T-helper 1 cell treated with Interleukin-12 subunit alpha and Interleukin-12 subunit beta and Interleukin-4 antibody, amounts not matched to agents 30 μg/mL and 1 μg/mL, for 36 hours (primary cell): ENCODE data around the gene GLYATL3.

Experiments
- H3K27ac Mint-ChIP-seq: one replicate; pipeline ENCODE4 v1.8.0; 2021; ENCODE audit warnings: mild to moderate bottlenecking, mixed read lengths
- H3K27me3 Mint-ChIP-seq: one replicate; pipeline ENCODE4 v1.8.0; 2021; ENCODE audit warnings: low read depth, mixed read lengths
- H3K36me3 Mint-ChIP-seq: one replicate; pipeline ENCODE4 v1.8.0; 2021; ENCODE audit warnings: low read depth, mixed read lengths
- H3K4me1 Mint-ChIP-seq: one replicate; pipeline ENCODE4 v1.8.0; 2021; ENCODE audit warnings: low read depth, mixed read lengths
- H3K4me3 Mint-ChIP-seq: one replicate; pipeline ENCODE4 v1.8.0; 2021; ENCODE audit warnings: mild to moderate bottlenecking, moderate library complexity, mixed read lengths
- H3K9me3 Mint-ChIP-seq: one replicate; pipeline ENCODE4 v1.8.0; 2021; ENCODE audit warnings: mixed read lengths

GLYATL3 gene

DNA sequence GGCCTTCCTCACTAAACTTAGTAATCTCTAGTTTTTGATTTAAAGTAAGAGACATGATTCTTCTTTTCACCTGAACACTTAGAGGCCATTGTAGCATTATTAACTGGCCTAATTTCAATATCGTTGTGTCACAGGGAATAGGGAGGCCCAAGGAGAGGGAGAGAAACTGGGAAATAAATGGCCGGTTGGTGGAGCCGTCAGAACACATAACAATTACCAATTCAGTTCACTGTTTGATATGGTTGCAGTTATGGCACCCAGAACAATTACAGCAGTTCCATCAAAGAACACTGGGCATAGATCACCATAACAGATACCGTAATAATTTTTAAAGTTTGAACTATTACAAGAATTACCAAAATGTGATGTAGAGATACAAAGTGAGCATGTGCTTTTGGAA, 9.1 kb upstream of the GLYATL3 start:
- H3K27ac Mint-ChIP-seq = no peak overlapping the region
- no peaks in the 10 kb centered on the region for H3K4me1 Mint-ChIP-seq
- H3K4me3 Mint-ChIP-seq = no peak overlapping the region
- no peaks in the 10 kb centered on the region for H3K27me3 Mint-ChIP-seq
- H3K9me3 Mint-ChIP-seq = no peaks in the 10 kb centered on the region
- peaks cover 15% of the 10 kb centered on the region for H3K36me3 Mint-ChIP-seq

DNA sequence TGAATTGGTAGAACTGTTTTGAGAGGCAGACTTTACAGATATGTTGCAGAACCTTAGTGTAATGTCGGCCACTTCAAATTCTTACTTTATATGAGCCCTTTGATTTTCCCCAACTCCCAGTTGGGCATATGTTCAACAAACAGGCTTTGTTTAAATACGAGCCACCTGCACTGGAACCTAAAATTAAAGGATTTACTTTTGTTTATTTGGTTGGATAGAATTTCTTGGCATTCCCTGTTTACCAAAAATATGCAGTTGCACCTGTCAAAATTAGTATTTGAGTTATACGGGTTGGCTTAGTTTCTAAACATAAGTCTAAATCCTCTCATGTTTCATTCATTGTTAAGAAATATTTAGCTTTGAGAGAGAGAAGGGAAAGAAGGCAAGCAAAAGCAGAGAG, 2.4 kb upstream of the GLYATL3 start:
- Mint-ChIP-seq H3K27me3 (no peaks in the 10 kb centered on the region), H3K36me3 (peaks cover 4% of the 10 kb centered on the region), H3K4me3 (no peak overlapping the region), H3K27ac (no peak overlapping the region), H3K4me1 (no peaks in the 10 kb centered on the region), H3K9me3 (no peaks in the 10 kb centered on the region)

DNA sequence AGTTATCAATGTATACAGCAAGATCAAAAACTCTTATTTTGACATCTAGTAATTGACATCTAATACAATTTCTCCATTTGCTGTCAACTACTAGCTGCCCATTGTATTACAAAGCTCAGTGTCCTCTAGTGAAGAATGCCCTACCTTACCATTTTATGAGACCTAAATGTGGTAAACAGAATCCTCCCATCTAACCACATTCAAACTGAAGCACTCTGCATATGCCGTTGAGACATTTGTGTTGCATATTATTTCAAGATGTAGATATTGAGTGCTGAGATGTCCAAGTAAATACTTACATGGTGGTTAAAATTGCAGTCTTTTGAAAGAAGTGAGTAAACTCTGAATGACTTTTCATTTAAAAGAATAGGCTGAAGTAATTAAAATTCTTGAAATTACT, 597 bp upstream of the GLYATL3 start:
- no peaks in the 10 kb centered on the region for H3K9me3 Mint-ChIP-seq
- no peak overlapping the region for H3K27ac Mint-ChIP-seq
- no peaks in the 10 kb centered on the region for H3K36me3 Mint-ChIP-seq
- H3K4me1 Mint-ChIP-seq = no peaks in the 10 kb centered on the region
- no peaks in the 10 kb centered on the region for H3K27me3 Mint-ChIP-seq
- no peak overlapping the region for H3K4me3 Mint-ChIP-seq

DNA sequence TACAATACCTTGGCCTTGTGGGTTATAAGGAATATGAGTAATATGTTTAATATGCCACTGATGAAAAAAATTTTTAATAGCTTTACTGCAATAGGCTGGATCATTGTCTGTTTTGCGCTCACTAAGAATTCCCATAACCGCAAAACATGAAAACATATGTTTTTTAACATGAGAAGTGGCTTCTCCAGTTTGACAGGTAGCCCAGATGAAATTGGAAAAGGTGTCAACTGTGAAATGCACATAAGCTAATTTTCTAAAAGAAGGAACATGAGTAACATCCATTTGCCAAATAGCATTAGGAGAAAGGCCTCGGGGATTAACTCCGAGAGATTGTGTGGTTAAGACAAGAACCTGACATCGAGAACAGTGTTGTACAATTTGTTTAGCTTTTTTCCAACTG, 4.9 kb downstream of the GLYATL3 start:
- Mint-ChIP-seq H3K9me3 (no peaks in the 10 kb centered on the region), H3K4me3 (no peak overlapping the region), H3K4me1 (no peaks in the 10 kb centered on the region), H3K36me3 (no peaks in the 10 kb centered on the region), H3K27ac (no peak overlapping the region), H3K27me3 (peaks cover 8% of the 10 kb centered on the region)

DNA sequence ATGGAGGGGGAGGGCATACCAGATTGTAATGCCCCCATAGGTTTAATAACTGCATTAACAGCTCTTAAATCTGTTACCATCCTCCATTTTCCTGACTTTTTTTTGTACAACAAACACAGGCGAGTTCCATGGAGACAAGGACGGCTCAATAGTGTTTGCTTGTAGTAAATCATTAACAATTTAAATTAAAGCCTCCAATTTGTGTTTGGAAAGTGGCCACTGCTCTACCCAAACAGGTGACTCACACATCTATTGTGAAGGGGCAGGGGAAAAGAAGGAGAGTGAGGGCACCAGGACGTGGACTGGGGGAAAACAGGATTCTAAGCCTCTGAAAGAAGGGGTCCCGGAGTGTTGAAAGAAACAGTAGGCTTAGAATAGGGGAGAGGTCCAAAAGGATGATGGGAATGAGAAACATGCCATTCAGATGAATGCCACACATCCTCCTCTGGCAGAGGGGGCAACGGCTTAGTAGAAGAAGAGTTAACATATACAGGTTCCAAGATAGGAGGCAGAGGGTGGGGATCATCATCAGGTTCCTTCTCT, 6.9 kb downstream of the GLYATL3 start:
- no peak overlapping the region for H3K27ac Mint-ChIP-seq
- H3K4me1 Mint-ChIP-seq = no peaks in the 10 kb centered on the region
- no peaks in the 10 kb centered on the region for H3K36me3 Mint-ChIP-seq
- H3K27me3 Mint-ChIP-seq = peaks cover 13% of the 10 kb centered on the region
- H3K9me3 Mint-ChIP-seq = no peaks in the 10 kb centered on the region
- no peak overlapping the region for H3K4me3 Mint-ChIP-seq

DNA sequence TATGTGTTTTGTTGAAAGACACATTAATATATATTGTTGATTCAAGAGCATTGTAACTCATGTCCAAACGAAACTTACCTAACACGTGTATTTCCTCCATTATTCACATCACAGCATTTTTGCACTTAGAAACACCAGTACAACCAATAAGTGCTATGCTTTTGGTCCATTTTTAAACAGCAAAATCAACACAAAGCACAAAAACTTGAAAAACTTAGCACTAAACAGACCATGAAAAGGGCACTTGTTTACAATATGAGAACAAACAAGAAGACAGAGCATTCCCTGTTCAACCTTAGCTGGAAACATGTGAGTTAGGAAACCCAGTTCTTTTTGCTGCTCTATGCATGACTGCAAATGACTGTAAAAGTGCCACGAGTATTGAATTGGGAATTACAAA, 9.6 kb downstream of the GLYATL3 start:
- Mint-ChIP-seq H3K27ac (no peak overlapping the region), H3K9me3 (no peaks in the 10 kb centered on the region), H3K4me3 (no peak overlapping the region), H3K36me3 (no peaks in the 10 kb centered on the region), H3K4me1 (no peaks in the 10 kb centered on the region), H3K27me3 (peaks cover 18% of the 10 kb centered on the region)

DNA sequence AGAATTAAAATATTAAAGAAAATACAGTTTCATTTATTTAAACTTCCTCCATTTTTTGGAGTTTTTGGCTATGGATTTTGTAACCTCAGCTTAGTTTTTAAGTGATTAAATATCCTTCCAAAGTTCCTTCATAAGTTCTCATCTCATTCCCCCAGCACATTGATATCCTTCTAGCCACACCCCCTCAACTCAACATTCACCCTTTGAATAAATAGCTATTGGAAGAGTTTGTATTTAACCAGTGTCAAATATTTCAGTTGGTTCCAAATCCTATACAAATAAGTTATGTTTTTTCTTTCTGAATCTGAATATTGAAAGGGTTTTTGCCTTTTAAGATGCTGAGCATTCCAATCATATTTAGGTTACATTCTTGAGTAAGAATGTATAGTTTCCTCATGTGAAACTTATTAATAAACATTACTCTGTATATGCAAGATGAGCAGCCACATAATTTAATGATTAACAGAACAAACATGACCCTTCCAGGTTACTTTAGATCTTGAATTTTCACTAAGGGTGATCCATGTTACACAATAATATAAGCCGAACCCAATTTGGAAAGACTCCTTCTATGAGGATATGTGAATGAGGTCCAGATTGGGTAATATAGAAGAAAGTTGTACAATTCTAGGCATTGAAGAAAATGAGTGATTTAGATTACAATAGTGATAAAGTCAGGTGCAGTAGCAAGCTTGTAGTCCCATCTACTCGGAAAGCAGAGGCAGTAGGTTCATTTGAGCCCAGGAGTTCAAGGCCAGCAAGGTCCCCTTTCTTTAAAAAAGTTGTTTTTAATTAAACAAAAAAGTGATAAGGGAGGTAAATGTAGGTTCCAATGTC, 13.6 kb downstream of the GLYATL3 start:
- Mint-ChIP-seq H3K9me3 (no peaks in the 10 kb centered on the region), H3K27me3 (peaks cover 22% of the 10 kb centered on the region), H3K4me1 (no peaks in the 10 kb centered on the region), H3K4me3 (no peak overlapping the region), H3K36me3 (no peaks in the 10 kb centered on the region), H3K27ac (no peak overlapping the region)

DNA sequence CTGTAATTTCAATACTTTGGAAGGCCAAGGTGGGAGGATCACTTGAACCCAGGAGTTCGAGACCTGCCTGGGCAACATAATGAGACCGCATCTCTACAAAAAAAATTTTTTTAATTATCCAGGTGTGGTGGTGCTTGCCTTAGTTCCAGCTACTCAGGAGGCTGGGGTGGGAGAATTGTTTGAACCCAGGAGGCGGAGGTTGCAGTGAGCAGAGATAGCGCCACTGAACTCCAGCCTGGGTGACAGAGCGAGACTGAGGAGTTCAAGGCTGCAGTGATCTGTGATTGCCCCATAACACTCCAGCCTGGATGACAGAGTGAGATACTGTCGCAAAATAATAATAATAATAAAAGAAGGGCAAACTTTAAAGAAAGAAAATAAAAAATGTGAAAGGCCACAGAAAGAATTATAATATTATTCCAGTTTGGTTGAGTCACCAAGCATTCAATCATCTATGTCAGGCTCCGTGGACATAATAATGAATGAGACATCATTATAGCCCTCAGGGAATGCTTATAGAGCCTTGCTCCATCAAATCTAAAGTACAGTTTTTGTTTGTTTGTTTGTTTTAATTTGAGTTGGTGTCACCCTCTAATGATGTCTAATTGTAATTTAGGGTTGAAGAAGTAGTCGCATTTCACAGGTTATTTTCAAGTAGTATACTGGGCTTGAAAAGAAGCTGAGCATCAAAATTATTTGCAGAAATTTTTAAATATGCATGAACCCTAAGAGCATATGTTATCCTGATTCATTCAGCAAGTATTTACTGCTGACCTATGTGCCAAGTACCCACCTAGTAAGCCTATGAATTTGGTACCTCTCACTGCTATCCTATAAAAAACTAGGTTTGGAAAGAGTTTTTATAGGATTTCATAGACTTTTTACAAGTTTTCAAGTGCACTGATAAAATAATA, 15.1 kb downstream of the GLYATL3 start:
- Mint-ChIP-seq H3K4me3 (no peak overlapping the region), H3K27ac (no peak overlapping the region), H3K4me1 (no peaks in the 10 kb centered on the region), H3K9me3 (no peaks in the 10 kb centered on the region), H3K36me3 (no peaks in the 10 kb centered on the region), H3K27me3 (peaks cover 19% of the 10 kb centered on the region)

DNA sequence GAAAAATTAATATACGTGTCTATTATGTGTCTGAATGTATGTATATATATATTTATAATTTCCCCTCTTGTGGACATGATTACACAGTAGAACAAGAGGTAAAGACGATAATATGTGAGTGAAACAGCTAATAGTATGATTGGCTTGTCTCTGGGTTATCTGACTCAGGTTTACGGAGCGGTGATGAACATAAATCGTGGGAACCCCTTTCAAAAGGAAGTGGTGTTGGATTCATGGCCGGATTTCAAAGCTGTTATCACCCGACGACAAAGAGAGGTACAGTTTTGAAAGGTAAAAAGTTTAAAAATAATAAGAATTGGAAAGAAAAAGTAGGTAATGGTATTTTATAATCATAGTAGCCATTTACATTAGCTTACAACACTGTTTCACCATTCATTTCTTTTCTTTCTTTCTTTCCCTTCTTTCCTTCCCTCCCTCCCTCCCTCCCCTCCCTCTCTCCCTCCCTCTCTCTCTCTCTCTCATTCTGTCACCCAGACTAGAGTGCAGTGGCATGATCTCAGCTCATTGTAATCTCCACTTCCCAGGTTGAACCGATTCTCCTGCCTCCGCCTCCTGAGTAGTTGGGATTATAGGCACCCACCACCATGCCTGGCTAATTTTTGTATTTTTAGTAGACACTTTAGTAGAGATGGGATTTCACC, 15.9 kb downstream of the GLYATL3 start:
- H3K27me3 Mint-ChIP-seq = peaks cover 23% of the 10 kb centered on the region
- H3K9me3 Mint-ChIP-seq = no peaks in the 10 kb centered on the region
- H3K4me3 Mint-ChIP-seq = no peak overlapping the region
- no peaks in the 10 kb centered on the region for H3K36me3 Mint-ChIP-seq
- H3K4me1 Mint-ChIP-seq = no peaks in the 10 kb centered on the region
- H3K27ac Mint-ChIP-seq = no peak overlapping the region

DNA sequence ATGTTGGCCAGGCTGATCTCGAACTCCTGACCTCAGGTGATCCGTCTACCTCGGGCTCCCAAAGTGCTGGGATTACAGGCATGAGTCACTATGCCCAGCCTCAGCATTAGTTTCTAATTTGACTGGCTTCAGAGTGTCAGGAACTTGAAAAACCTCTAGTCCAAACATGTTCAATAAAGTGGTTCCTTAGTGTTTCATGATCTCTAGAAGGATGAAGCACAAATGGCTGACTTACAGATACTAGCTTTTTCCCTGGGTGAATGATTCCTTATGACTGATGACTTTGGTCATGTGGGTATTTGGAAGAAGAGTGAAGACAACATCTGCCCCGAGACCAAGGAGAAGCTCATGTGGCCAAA, 16.4 kb downstream of the GLYATL3 start:
- H3K4me1 Mint-ChIP-seq = no peaks in the 10 kb centered on the region
- no peaks in the 10 kb centered on the region for H3K36me3 Mint-ChIP-seq
- H3K27ac Mint-ChIP-seq = no peak overlapping the region
- no peaks in the 10 kb centered on the region for H3K9me3 Mint-ChIP-seq
- H3K27me3 Mint-ChIP-seq = peaks cover 24% of the 10 kb centered on the region
- no peak overlapping the region for H3K4me3 Mint-ChIP-seq

DNA sequence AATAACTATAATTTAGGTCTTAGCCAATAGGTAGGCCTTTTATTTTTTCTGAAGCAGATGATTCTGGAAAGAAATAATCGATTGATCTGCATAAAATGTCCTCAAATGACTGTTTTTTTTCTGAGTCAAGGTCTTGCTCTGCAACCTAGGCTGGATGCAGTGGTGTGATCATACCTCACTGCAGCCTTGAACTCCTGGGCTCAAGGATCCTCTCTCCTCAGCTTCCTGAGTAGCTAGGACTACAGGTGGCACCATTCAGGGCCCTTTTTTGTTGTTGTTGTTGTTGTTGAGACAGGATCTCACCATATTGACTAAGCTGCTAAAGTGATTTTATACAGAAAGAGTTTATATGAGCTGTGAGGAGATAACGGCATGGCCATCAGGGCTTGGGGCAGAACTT, 18.2 kb downstream of the GLYATL3 start:
- Mint-ChIP-seq H3K9me3 (no peaks in the 10 kb centered on the region), H3K4me1 (no peaks in the 10 kb centered on the region), H3K36me3 (no peaks in the 10 kb centered on the region), H3K4me3 (no peak overlapping the region), H3K27me3 (peaks cover 17% of the 10 kb centered on the region), H3K27ac (no peak overlapping the region)

DNA sequence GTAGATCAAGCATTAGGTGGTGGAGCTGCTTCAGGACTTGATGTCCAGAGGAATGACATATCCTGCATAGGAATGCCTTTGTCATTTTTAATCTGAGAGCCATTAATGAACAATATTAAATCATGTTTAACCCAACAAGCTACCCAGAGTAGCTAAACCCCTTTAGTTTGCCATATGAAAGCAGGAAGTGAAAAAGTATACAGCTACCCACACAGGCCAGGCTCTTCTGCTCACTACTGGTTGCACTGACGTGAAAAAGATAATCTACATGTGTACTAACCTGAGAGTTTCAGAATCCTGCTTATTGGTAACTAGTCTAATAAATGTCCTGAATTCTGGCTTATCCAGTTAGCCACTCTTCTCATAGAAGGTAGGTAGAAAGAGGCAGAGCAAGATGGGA, 19.9 kb downstream of the GLYATL3 start:
- H3K9me3 Mint-ChIP-seq = no peaks in the 10 kb centered on the region
- no peaks in the 10 kb centered on the region for H3K4me1 Mint-ChIP-seq
- H3K4me3 Mint-ChIP-seq = no peak overlapping the region
- no peaks in the 10 kb centered on the region for H3K36me3 Mint-ChIP-seq
- H3K27me3 Mint-ChIP-seq = peaks cover 14% of the 10 kb centered on the region
- no peak overlapping the region for H3K27ac Mint-ChIP-seq

DNA sequence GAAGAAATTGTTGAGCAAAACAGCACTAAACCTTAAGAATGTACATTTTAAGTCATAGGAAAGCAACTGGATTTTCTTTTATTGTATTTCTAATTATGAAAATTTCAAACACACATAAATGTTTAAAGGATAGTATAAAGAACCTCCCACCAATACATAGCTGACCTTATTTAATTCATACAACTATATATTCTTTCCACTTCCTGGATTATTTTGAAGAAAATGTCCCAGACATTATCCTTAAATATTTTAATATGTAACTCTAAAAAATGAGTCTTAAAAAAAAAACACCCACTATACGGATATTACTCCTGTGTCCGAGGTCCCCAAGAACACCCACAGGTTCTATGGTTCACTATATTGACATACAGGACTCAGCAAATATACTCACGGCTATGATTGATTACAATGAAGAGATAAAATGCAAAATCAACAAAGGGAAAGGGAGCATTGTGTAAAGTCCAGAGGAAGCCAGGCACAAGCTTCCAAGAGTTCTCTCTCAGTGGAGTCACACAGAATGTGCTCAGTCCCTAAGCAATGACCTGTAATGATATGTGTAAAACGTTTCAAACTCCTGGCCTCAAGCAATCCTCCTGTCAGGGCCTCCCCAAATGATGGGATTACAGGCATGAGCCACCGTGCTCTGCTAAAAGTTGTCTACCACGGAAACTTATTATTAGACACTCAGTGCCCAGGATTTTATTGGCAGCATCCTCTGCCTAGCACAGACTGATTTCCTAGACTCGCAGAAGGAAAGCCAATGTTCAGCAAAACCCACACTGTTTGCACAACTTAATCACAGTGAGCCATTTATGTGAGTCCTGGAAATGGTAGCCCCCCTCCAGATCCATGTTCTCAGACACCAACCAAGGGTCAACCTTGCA, 23.2 kb downstream of the GLYATL3 start:
- Mint-ChIP-seq H3K4me1 (no peaks in the 10 kb centered on the region), H3K27ac (no peak overlapping the region), H3K9me3 (no peaks in the 10 kb centered on the region), H3K27me3 (peaks cover 5% of the 10 kb centered on the region), H3K4me3 (no peak overlapping the region), H3K36me3 (no peaks in the 10 kb centered on the region)

DNA sequence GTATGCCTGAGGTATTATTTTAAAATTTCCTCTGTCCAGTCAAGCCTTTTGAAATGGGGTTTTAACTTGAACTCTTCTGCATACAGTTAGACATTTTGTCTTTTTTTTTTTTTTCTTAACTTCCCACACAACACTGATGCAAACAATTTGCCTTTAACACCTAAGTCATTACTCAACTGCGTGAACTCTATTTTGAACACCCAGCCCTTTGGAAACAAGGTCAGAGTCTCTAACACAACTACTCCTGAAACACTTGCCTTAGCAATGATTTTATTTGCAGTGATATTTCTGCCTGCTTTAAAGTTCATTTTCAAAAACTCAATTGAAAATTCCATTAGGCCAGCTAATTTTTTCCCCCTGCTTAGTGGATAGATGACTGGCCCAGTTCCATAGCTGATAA, 24.2 kb downstream of the GLYATL3 start:
- H3K27ac Mint-ChIP-seq = no peak overlapping the region
- H3K9me3 Mint-ChIP-seq = no peaks in the 10 kb centered on the region
- H3K4me3 Mint-ChIP-seq = no peak overlapping the region
- no peaks in the 10 kb centered on the region for H3K4me1 Mint-ChIP-seq
- no peaks in the 10 kb centered on the region for H3K36me3 Mint-ChIP-seq
- H3K27me3 Mint-ChIP-seq = peaks cover 6% of the 10 kb centered on the region
